Germinal center (tissue), 1 donor: ENCODE results near the gene CSF3R.
A peak's percentile ranks its signal among the peaks of the same experiment; 100 is the strongest.
"Not testable (repeated sequence)": the region's sequence is repeated elsewhere in the genome, so short reads cannot be mapped to it uniquely, and the experiment has no call there.

Source experiments
- DNase-seq: peaks from one replicate; pipeline ENCODE4 v3.0.0; 2012; ENCODE audit warnings: mixed read lengths, low spot score

The CSF3R gene

GRCh38 chr1:36481771-36482723 lies 666 bp downstream of the CSF3R start:
- no peak for DNase-seq

DNA sequence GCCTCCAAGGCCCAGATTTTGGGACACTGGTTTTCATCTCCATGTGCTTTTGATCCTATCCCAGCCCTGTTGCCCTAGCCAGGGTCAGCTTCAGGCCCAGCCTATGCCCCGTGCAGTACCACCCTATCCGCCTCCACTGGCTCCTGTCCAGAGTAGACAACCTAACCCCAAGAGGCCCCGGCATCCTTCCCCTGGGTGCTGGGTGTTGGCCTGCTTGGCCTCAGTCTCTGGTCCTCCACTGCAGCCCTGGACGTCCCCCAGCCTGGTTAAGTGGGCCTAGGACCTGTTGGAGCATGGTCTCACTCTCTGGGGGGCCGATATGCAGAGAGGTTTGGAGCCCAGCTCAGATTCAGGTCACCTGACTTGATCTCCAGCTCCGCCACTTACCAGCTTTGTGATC lies 1.6 kb downstream of the CSF3R start:
- no peak for DNase-seq

GRCh38 chr1:36480161-36480560 lies 2.6 kb downstream of the CSF3R start:
- no peak for DNase-seq

DNA sequence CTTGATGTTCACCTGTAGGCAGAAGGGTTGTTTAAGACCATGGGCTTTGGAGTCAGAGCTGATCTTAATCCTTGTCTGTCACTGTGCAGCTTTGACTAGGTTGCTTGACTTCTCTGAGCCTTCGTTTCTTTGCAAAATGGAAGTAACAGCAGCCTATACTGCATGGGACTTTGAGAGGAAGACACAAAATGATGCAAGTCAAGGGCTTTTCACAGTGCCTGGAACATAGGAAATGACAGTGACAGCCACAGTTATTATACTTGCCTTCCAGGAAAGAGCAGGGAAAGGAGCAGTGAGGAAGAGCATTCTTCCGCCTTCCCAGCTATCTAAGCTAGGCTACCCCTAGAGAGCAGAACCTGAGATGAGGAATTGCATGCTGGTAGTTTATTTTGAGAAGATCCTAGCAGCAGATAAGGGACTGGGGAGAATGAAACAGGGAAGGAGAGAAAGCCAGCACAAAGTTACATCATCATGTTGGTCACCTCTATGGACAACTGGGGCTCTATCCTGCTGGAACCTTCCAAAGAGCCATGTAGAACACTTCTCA lies 3.1 kb downstream of the CSF3R start:
- DNase-seq = no peak

DNA sequence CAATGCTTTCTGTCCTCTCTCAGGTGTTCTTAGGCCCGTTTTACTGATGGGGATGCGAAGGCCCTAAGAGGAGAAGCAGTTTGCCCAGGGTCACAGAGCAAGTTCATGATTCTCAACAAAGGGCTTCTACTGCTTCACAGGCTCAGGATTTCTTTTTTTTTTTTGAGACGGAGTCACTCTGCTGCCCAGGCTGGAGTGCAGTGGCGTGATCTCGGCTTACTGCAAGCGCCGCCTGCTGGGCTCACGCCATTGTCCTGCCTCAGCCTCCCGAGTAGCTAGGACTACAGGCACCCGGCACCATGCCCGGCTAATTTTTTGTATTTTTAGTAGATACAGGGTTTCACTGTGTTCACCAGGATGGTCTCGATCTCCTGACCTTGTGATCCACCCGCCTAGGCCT lies 5.1 kb downstream of the CSF3R start:
- DNase-seq = not testable (repeated sequence)

DNA sequence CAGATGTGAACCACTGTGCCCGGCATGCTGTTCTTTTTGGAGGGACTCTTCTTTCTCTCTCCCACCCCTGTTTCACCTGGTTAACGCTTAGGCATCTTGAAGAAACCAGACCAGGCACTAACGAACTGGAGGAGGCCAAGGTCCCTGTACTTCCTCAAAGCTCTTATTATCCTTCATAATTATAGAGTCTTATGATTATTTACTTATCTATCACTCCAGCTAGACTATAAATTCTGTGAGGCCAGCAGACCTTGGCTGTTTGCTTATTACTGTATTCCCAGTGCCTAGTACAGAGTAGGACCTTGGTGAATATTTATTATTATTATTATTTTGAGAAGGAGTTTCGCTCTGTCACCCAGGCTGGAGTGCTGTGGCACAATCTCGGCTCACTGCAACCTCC lies 5.8 kb downstream of the CSF3R start:
- no peak for DNase-seq

DNA sequence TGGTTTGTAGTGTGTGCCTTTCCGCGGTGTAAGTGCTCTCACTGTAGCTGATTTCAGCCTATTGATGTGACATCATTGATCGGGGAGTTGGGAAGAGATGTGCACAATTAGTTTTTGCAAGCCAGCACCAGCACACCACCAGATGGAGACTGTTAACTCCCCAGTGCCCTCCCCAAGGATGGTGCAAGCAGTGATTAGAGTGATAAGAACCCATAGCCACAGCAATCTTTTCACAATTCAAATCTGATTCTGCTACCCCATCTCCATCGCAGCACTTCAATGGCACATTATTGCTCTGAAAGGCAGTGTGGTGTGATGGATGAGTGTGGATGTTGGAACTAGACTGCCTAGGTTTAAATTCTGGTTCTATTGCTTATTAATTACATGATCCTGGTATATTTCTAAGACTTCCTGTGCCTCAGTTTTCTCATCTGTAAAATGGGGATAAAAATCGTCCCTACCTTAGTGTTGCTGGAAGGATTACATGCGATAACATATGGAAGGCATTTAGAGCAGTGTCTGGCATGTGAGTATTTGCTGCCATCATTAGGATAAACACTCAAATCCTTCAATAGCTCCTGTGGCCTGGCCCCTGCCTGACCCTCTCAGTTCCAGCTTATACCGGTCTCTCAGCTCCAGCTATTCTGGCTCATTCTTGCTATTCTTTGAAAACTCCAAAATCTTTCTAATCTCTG lies 6.7 kb downstream of the CSF3R start:
- no peak for DNase-seq

GRCh38 chr1:36475341-36475740 lies 7.4 kb downstream of the CSF3R start:
- no peak for DNase-seq

- no peak for DNase-seq
Observed at GRCh38 chr1:36472656-36473055, 10.1 kb downstream of the CSF3R start.

DNA sequence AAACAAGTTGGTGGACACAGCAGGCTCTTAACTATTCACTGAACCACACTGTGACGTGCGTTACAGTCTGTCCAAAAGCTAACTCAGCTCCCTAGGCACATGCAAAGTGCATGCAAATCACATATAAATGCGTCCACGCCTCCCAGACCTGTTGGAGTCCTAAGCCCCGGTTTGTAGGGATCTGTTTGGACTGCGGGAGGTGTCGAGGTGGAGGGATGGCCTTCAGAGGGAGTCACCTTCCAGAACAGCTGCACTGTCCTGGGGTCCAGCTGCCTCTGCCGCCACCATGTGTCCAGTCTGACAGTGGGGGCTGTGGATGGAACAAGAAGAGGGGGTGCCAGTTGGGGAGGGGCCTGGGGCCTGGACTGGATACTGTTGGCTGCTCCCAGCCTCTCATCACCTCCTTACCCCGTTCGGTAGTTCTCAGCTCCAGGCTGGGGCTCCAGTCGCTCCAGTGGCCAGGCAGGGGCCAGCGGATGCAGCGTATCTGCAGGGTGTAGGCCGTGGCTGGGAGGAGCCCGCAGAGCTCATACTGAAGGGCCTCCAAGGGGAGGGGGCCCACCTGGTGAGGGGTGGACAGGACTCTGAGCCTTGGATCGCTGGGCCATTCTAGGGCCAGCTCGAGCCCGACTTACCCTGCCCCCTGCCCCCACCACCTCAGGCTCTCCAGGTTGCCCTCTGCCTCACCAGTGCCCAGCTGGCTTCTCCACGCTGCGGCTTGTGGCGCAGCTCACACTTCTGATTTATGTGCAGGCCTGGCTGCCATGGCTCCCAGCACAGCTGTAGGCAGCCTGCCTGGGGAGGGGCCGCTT lies 10.7 kb downstream of the CSF3R start:
- DNase-seq = no peak

GRCh38 chr1:36469163-36469562 lies 13.6 kb downstream of the CSF3R start:
- DNase-seq = no peak

DNA sequence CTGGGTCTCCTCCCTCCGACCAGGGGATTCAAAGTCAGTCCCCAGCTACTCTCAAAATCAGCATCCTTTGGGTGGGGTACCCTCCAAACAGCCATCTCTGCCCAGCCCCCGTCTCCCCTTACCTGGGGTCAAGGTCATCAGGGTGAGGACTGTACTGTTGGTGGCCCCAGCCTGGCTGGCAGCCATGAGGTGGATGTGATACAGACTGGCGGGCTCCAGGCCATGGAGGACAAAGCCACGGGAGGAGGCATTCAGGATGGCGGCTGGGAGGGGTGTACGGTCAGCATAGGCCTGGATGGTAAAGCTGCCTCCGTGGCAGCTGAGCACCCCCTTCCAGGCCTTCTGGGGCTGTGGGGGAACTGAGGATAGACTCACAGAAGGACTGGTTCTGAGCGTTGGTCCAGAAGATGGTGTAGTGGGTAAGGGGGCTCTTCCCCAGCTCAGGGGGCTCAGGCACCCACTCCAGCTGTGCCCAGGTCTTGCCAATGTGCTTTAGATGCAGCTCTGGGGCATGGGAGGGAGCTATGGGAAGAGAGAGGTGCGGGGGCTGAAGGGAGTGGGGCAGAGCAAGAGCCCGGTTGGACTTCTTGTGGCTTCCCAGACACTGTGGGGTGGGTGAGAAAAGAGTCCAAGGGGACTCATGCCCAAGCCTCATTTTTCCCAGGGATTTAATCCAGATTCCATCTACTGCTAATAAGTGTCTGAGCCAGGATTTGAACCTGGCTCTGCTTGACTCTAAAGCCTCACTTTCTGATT lies 14.8 kb downstream of the CSF3R start:
- no peak for DNase-seq

DNA sequence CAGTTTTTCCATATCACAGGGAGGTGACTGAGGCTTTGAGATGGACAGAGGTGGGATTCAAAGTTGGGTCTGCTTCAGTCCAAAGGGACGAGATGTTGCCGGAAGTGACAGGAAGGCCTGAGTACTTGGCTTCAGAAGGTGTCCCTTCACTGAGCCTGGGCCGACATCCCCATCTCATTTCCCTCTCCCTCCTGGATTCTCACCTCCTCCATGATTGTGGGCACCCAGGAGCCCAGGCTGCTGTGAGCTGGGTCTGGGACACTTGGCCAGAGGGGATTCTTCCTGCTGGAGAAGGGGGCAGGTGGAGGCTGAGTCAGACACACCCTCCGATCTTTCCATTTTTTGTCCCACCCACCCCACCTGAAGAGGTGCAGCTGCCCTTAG lies 15.7 kb downstream of the CSF3R start:
- DNase-seq = no peak

DNA sequence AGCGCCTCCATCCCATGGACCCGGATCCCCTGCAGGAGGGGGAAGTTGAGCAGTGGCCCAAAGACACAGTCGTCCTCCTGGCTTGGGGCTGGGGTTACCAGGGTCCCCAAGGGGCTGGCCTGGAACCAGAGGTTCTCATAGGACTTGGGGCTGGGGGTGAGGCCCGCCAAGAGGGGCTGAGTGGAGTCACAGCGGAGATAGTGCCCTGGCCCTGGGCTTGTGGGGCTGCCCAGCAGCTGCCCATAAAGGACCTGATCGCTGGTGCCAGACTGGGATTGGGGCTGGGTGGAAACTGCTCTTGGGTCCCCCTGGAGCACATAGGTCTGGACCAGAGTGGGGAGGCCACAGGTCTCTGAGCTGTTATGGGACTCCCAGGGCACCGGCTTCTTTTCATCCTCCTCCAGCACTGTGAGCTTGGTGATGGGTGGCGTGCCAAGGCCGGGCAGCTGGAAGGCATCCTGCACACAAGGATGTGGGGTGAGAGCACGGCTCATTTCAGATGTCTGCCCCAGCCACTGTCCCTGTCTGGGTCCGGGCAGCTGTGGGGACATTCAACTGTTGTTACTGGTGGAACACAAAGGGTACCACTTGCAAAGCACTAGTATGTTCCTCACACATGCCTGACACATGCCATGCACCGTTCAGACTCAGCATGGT lies 16.2 kb downstream of the CSF3R start:
- no peak for DNase-seq

DNA sequence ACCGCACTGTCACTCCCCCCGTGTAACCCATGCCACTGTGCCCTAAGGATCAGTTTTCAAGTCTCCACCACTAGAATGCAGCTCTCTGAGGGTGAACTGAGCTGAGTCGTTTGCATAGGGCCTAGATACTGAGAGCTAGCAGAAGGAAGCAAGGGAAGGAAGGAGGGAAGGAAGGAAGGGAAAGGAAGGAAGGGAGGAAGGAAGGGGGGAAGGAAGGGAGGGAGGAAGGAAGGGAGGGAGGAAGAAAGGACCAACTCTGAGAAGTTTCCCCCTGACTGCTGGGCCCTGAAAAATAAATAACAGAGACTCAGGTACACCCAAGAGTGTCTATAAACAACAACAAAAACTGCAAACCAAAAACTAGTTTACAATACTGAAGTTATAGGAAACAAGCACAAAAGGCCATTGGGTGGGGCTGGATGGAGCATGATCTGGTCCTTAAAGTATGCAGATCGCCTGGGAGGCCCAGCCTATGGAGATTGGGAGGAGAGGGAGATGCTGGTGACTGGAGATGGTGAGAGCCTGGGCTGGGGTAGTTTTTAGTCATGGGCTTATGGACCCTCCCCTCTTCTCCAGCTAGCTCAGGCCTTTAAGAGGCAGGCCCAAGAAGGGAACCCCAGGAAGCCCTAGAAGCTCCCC lies 16.9 kb downstream of the CSF3R start:
- DNase-seq = no peak

DNA sequence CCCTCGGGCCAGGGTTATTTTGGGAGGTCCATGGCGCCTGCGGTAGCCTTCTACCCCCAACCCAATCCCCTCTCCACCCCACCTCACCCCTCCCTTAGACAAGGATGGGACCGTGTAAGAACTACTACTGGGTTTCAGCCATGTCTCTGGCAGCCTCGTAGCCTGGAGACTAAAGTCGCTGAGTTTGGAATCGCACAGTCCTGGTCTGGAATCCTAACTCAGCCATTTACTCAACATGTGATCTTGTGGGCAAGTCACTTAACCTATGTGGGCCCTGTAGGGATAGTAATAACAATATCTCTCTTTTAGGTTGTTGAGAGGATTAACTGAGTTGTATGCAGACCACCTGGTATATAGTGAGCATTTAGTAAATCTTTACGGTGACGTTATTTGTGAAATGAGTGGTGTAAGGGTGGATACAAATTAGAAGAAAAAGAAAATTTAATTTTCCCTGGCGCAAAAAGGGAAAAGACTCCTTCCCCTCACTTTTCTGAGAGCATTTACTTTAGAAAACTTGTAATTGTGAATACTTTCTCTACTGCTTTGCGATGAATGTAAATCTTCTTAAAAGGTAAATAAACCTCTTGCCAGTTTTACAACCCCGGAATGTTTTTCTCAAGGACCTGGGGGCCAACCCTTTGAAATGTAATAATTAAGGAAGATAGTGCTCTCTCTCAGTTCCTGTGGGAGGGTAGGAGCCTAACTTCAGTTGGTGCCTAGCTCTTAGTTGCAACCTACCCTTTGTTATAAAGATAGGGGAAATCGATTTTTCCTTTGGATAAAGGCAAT lies 17.9 kb downstream of the CSF3R start:
- DNase-seq = no peak

GRCh38 chr1:36463803-36464604 lies 18.7 kb downstream of the CSF3R start, which contains the start of gene MRPS15:
TSS of gene MRPS15 (minus strand) at chr1:36464384. CDS start at chr1:36464275, 109 bp downstream.
- peak; percentile 95 for DNase-seq

GRCh38 chr1:36463463-36463802 lies 19.3 kb downstream of the CSF3R start:
- DNase-seq = no peak

- DNase-seq = no peak
Observed at GRCh38 chr1:36458910-36459309, 23.8 kb downstream of the CSF3R start.
